ENCODE measurements around the gene DMAP1.

DNA sequence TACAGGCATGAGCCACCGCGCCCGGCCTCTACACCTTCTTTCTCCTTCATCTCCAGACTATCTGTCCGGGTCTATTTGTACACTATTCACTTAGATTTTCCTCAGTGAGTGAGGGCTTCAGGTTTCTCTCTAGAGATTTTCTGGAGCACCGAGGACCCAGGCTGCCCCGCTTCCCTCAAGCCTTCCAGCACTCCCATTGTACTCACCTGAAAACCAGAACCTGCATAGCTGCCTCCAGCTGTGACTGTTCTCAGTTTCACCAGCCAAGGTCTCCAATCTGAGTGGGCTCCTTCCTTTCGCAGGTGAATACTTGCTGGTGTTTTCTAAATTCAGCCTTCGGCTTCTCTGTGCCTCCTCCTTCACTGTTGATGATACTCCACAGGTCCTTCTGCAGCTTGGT lies 12.9 kb upstream of the DMAP1 start:
- no peak for TF ChIP-seq GATA2 (IDR thresholded peaks at IDR 0.05; ENCODE audit: low read depth, low read length)
- no peak for TF ChIP-seq GATA3 (IDR thresholded peaks at IDR 0.05; ENCODE audit: low read depth, low read length)

All from SH-SY5Y (cell line).